K562 (cell line): Measurements from ENCODE around the gene SF3B3. TPM values are rescaled to one million over a fixed set of nuclear protein-coding genes. Genes with fewer than 3 reads are reported as not detected.

Experiments used
- ATF3 ChIP-seq, 2 experiments: fragments of 450-650 bp in 1 of 2; sonication (generic) in 1 of 2; formaldehyde crosslinking in 1 of 2; IDR thresholded peaks in 1 of 2; conservative IDR thresholded peaks in 1 of 2; 2 replicates each; pipeline versions ENCODE4 v1.6.1 to v1.8.1; 2016 to 2023; ENCODE audit warnings: mild to moderate bottlenecking in 2 of 2, moderate library complexity in 2 of 2, inconsistent platforms in 1 of 2, missing genetic modification reagents in 1 of 2
- CEBPG ChIP-seq, 3 experiments: fragments of 200-800 bp in 1 of 3; sonication (Bioruptor generic) in 1 of 3; sonication (generic) in 1 of 3; formaldehyde crosslinking in 1 of 3; IDR thresholded peaks in 2 of 3; conservative IDR thresholded peaks in 1 of 3; 2 replicates each; pipeline versions ENCODE4 v1.6.1 to v1.8.0; 2016 to 2022; ENCODE audit warnings: missing compliant biosample characterization in 2 of 3, missing genetic modification characterization in 2 of 3, mild to moderate bottlenecking in 1 of 3, missing genetic modification reagents in 1 of 3
- DDX20 ChIP-seq: fragments of 450-650 bp; IDR thresholded peaks from 2 replicates; pipeline ENCODE4 v1.6.1; 2016; ENCODE audit warnings: missing genetic modification characterization, low read depth, mild to moderate bottlenecking, missing compliant biosample characterization, moderate library complexity
- ELF4 ChIP-seq: fragments of 450-650 bp; formaldehyde crosslinking; IDR thresholded peaks from 2 replicates; pipeline ENCODE4 v1.4.0; 2022; ENCODE audit warnings: missing genetic modification characterization
- FOXK2 ChIP-seq, 2 experiments: fragments of 450-650 bp; IDR thresholded peaks in 1 of 2; conservative IDR thresholded peaks in 1 of 2; 2 replicates each; pipeline ENCODE4 v1.6.1; 2016; ENCODE audit warnings: low read depth in 2 of 2, mild to moderate bottlenecking in 1 of 2
- FOXO4 ChIP-seq: fragments of 450-650 bp; formaldehyde crosslinking; IDR thresholded peaks from 2 replicates; pipeline ENCODE4 v1.4.0; 2020; ENCODE audit warnings: mild to moderate bottlenecking, moderate library complexity
- GABPB2 ChIP-seq: fragments of 250-450 bp; sonication (Bioruptor Pico); conservative IDR thresholded peaks from 2 replicates; pipeline ENCODE4 v1.5.1; 2021; ENCODE audit warnings: mild to moderate bottlenecking
- ILF3 ChIP-seq: fragments of 450-650 bp; IDR thresholded peaks from 2 replicates; pipeline ENCODE4 v1.6.1; 2018; ENCODE audit warnings: antibody characterized with exemption, mild to moderate bottlenecking, moderate library complexity, borderline replicate concordance
- POLR2A ChIP-seq: fragments of 450-650 bp; conservative IDR thresholded peaks from 2 replicates; pipeline ENCODE4 v1.6.1; 2016
- POLR2AphosphoS2 ChIP-seq: IDR thresholded peaks from 2 replicates; pipeline ENCODE4 v1.6.1; 2012; ENCODE audit warnings: low read length, improper control_type of control experiment
- PPARD ChIP-seq: fragments of 250-450 bp; sonication (Bioruptor Pico); IDR thresholded peaks from 2 replicates; pipeline ENCODE4 v1.8.0; 2022; ENCODE audit warnings: inconsistent platforms, mild to moderate bottlenecking, moderate library complexity
- RBFOX2 ChIP-seq: fragments of 200-400 bp; formaldehyde crosslinking; IDR thresholded peaks from 2 replicates; pipeline ENCODE4 v1.6.1; 2017; ENCODE audit warnings: low read depth, mild to moderate bottlenecking, low read length, moderate library complexity
- SMARCB1 ChIP-seq: IDR thresholded peaks from 2 replicates; pipeline ENCODE4 v1.6.1; 2011; ENCODE audit warnings: improper control_type of control experiment, low read depth; ENCODE audit not compliant: insufficient read length
- SUPT5H ChIP-seq: fragments of 450-650 bp; IDR thresholded peaks from 2 replicates; pipeline ENCODE4 v1.6.1; 2016
- TAL1 ChIP-seq: fragments of 450-650 bp; IDR thresholded peaks from 2 replicates; pipeline ENCODE4 v1.6.1; 2016; ENCODE audit warnings: mild to moderate bottlenecking
- THRAP3 ChIP-seq: fragments of 450-650 bp; IDR thresholded peaks from 2 replicates; pipeline ENCODE4 v1.6.1; 2016; ENCODE audit warnings: mild to moderate bottlenecking, inconsistent platforms, borderline replicate concordance
- USF1 ChIP-seq: sonication (generic); formaldehyde crosslinking; IDR thresholded peaks from 2 replicates; pipeline ENCODE4 v1.9.0; 2022; ENCODE audit warnings: mild to moderate bottlenecking, missing genetic modification reagents
- ZBTB9 ChIP-seq: fragments of 450-650 bp; formaldehyde crosslinking; IDR thresholded peaks from 2 replicates; pipeline ENCODE4 v1.4.0; 2020; ENCODE audit warnings: mild to moderate bottlenecking, moderate library complexity
- ZC3H11A ChIP-seq: IDR thresholded peaks from 2 replicates; pipeline ENCODE4 v1.6.1; 2012; ENCODE audit warnings: low read depth, low read length, improper control_type of control experiment
- ZNF140 ChIP-seq: fragments of 250-450 bp; sonication (Bioruptor Pico); IDR thresholded peaks from 2 replicates; pipeline ENCODE4 v1.8.0; 2021; ENCODE audit warnings: moderate library complexity, mild to moderate bottlenecking, inconsistent platforms
- ZNF23 ChIP-seq: fragments of 250-450 bp; sonication (Bioruptor Pico); IDR thresholded peaks from 2 replicates; pipeline ENCODE4 v1.4.0; 2020; ENCODE audit warnings: mild to moderate bottlenecking
- ZNF644 ChIP-seq: fragments of 200-800 bp; sonication (Bioruptor generic); IDR thresholded peaks from 2 replicates; pipeline ENCODE4 v1.6.1; 2016; ENCODE audit warnings: low read depth, missing genetic modification characterization, missing compliant biosample characterization
- ZNF696 ChIP-seq: fragments of 250-450 bp; sonication (Bioruptor Pico); conservative IDR thresholded peaks from 2 replicates; pipeline ENCODE4 v1.4.0; 2020; ENCODE audit warnings: mild to moderate bottlenecking, moderate library complexity
- ZSCAN29 ChIP-seq: fragments of 450-650 bp; IDR thresholded peaks from 2 replicates; pipeline ENCODE4 v1.6.1; 2017
- polyA plus RNA-seq, 8 experiments: library from polyadenylated mRNA; depleted of rRNA in 4 of 8; stranded (reverse) in 5 of 8; unstranded in 3 of 8; fragments of >200 nt; fragmentation: Nextera tagmentation in 2 of 8; fragmentation: Illumina TruSeq in 1 of 8; extraction: Ambion mirVana in 2 of 8; extraction: Trizol in 1 of 8; gene quantifications; 2 replicates each; pipeline versions ENCODE4 v1.2.1 to v1.2.3, GENCODE V29; 2011 to 2014; ENCODE audit warnings: inconsistent platforms in 1 of 8, missing spikeins in 1 of 8
- total RNA-seq, 7 experiments: library from RNA; depleted of rRNA in 6 of 7; stranded (reverse); fragments of >200 nt in 6 of 7; fragmentation: Illumina TruSeq in 2 of 7; extraction: Trizol in 2 of 7; gene quantifications; 2 replicates each; pipeline versions ENCODE4 v1.2.1 to v1.2.3, GENCODE V29; 2011 to 2021; ENCODE audit warnings: low replicate concordance in 1 of 7

Gene SF3B3
- total and polyA plus RNA-seq, 9 of the 15 experiments (the other 6 are each of a cell fraction or from before 2014, with no cell fraction given) = 98.9 to 546 (median 221) TPM

- 0 out of 2 replicates have a peak, but pooled peaks have one; percentile 34 for TF ChIP-seq ZBTB9 (CRISPR knock-in tag)
- TF ChIP-seq PPARD (CRISPR knock-in tag) = no peak
- TF ChIP-seq SUPT5H = peak; percentile 79
- no peak for TF ChIP-seq ZNF140 (CRISPR knock-in tag)
- peak; percentile 61 for TF ChIP-seq ATF3 (IDR thresholded peaks at IDR 0.05)
- TF ChIP-seq ATF3 (CRISPR knock-in tag; conservative IDR thresholded peaks at IDR 0.05) = no peak
- no peak for TF ChIP-seq SMARCB1
- TF ChIP-seq FOXO4 (CRISPR knock-in tag) = no peak
- no peak for TF ChIP-seq RBFOX2
- no peak for TF ChIP-seq FOXK2 (conservative IDR thresholded peaks at IDR 0.05 in 1 of 2, IDR thresholded peaks at IDR 0.05 in 1 of 2; ENCODE audit: low read depth in 2 of 2)
- TF ChIP-seq ZC3H11A = no peak
- TF ChIP-seq POLR2AphosphoS2 = peak; percentile 95
- TF ChIP-seq ILF3 = 0 out of 2 replicates have a peak, but pooled peaks have one; percentile 32
- TF ChIP-seq USF1 (CRISPR knock-in tag) = peak; percentile 65
- TF ChIP-seq ZNF696 (CRISPR knock-in tag) = 0 out of 2 replicates have a peak, but pooled peaks have one; percentile 30
- TF ChIP-seq THRAP3 = peak; percentile 40; the same call in 1 of the 2 replicates
- no peak for TF ChIP-seq ZNF23 (CRISPR knock-in tag)
- 0 out of 2 replicates have a peak, but pooled peaks have one; percentile 5 for TF ChIP-seq ELF4 (CRISPR knock-in tag)
- no peak for TF ChIP-seq DDX20 (tag)
- TF ChIP-seq POLR2A = peak; percentile 82
- TF ChIP-seq ZSCAN29 = no peak
- TF ChIP-seq ZNF644 (tag) = no peak
- 0 out of 2 replicates have a peak, but pooled peaks have one; percentile 11 for TF ChIP-seq CEBPG (CRISPR knock-in tag; IDR thresholded peaks at IDR 0.05)
- TF ChIP-seq CEBPG (tag; conservative IDR thresholded peaks at IDR 0.05 in 1 of 2, IDR thresholded peaks at IDR 0.05 in 1 of 2) = peak in 1 of 2 experiments; percentile 75; a peak in 2 of 4 replicates
- 0 out of 2 replicates have a peak, but pooled peaks have one; percentile 25 for TF ChIP-seq GABPB2
- TF ChIP-seq TAL1 = no peak
Observed at GRCh38 chr16:70576431-70577255, 53.0 kb downstream of the SF3B3 start (continued).
